Sciatic nerve (tissue), 2 donors: ENCODE results near the gene MAP3K9. TPM values are rescaled to one million over a fixed set of nuclear protein-coding genes. Genes with fewer than 3 reads are reported as not detected.
"Not testable (repeated sequence)": the region's sequence is repeated elsewhere in the genome, so short reads cannot be mapped to it uniquely, and the experiment has no call there.

Source experiments
- ATAC-seq: fragments of 200-7000 bp; cut with Tn5 transposase; one replicate; pipeline ENCODE4 v1.9.1; 2020; ENCODE audit warnings: mild to moderate bottlenecking, moderate library complexity
- DNase-seq: peaks from one replicate; pipeline ENCODE4 v3.0.0-alpha.2; 2020; ENCODE audit warnings: low spot score
- intact Hi-C: fragments of 100-400 bp; cut with DNase I; formaldehyde crosslinking; loops from one replicate; pipeline ENCODE4 v1.14.2; 2022
- total RNA-seq: library from RNA; stranded (reverse); fragmentation: NEBNext Ultra II Directional; extraction: Animal tissue kit (Norgen Biotek cat#: 25700); gene quantifications from one replicate; pipeline ENCODE4 v1.2.1, GENCODE V29; 2021
- donor health status: DM: no; HTN: no; CAD: no.
- donor health status: DM: no; HTN: no; CAD: no.

MAP3K9 gene
- total RNA-seq, 1 donor from 2014 or later, result 0.36 TPM

- DNase-seq (no peak), ATAC-seq (no peak)
- intact Hi-C loops, result no loop called here
Measured at GRCh38 chr14:70708717-70709570, 100.4 kb downstream of the MAP3K9 start.

GRCh38 chr14:70707138-70708038, 101.9 kb downstream of the MAP3K9 start:
- intact Hi-C loops, result no loop called here
- ATAC-seq (no peak), DNase-seq (no peak)

GRCh38 chr14:70706177-70706576, 103.1 kb downstream of the MAP3K9 start:
- DNase-seq, result no peak
- no peak for ATAC-seq
- intact Hi-C loops, result no loop called here

GRCh38 chr14:70704960-70705359, 104.4 kb downstream of the MAP3K9 start:
- DNase-seq (no peak), ATAC-seq (no peak)
- intact Hi-C loops, result no loop called here

GRCh38 chr14:70703621-70704168, 105.6 kb downstream of the MAP3K9 start:
- DNase-seq, intact Hi-C loops, ATAC-seq: not testable (repeated sequence)

GRCh38 chr14:70702161-70702560, 107.2 kb downstream of the MAP3K9 start:
- DNase-seq, result no peak
- intact Hi-C loops, result no loop called here
- no peak for ATAC-seq

- intact Hi-C loops, result no loop called here
Measured at GRCh38 chr14:70701610-70702009, 107.7 kb downstream of the MAP3K9 start.

GRCh38 chr14:70700955-70701585, 108.2 kb downstream of the MAP3K9 start:
- ATAC-seq (no peak), DNase-seq (no peak)
- intact Hi-C loops, result no loop called here

More at GRCh38 chr14:70701610-70702009, 107.7 kb downstream of the MAP3K9 start:
- no peak for ATAC-seq
- no peak for DNase-seq

- DNase-seq, result no peak
- intact Hi-C loops, result no loop called here
- no peak for ATAC-seq
Measured at GRCh38 chr14:70699646-70700045, 109.7 kb downstream of the MAP3K9 start.

- ATAC-seq (no peak), DNase-seq (no peak)
- intact Hi-C loops, result no loop called here
Measured at GRCh38 chr14:70698288-70698687, 111.0 kb downstream of the MAP3K9 start.

GRCh38 chr14:70697701-70698100, 111.6 kb downstream of the MAP3K9 start:
- ATAC-seq (no peak), DNase-seq (no peak)
- intact Hi-C loops, result no loop called here

GRCh38 chr14:70696026-70696425, 113.3 kb downstream of the MAP3K9 start:
- ATAC-seq, result no peak
- DNase-seq, result no peak
- intact Hi-C loops, result no loop called here

GRCh38 chr14:70692210-70692609, 117.1 kb downstream of the MAP3K9 start:
- intact Hi-C loops, result no loop called here
- DNase-seq (peak; percentile 59), ATAC-seq (peak; percentile 55)

- intact Hi-C loops, result loop anchor here (5.0 kb wide), 1 partner anchor 1208 kb away; no protein-coding TSS in a partner anchor
- ATAC-seq (no peak), DNase-seq (no peak)
Measured at GRCh38 chr14:70685474-70686197, 123.7 kb downstream of the MAP3K9 start.

- intact Hi-C loops, result no loop called here
- DNase-seq (no peak), ATAC-seq (no peak)
Measured at GRCh38 chr14:70683983-70684382, 125.3 kb downstream of the MAP3K9 start.

- ATAC-seq, result no peak
- no peak for DNase-seq
- intact Hi-C loops, result no loop called here
Measured at GRCh38 chr14:70680748-70681147, 128.6 kb downstream of the MAP3K9 start.

GRCh38 chr14:70677341-70677740, 132.0 kb downstream of the MAP3K9 start:
- intact Hi-C loops, result no loop called here
- ATAC-seq (no peak), DNase-seq (no peak)
